IPS-18c (cell line): Measurements from ENCODE around the gene SPATC1L.

Source experiments
- H3K4me3 ChIP-seq: 2 replicates; pipeline ENCODE4 v1.7.0; 2013; ENCODE audit warnings: low read depth, mild to moderate bottlenecking, low read length, moderate library complexity; ENCODE audit not compliant: insufficient read depth
- H3K9me3 ChIP-seq: one replicate; pipeline ENCODE4 v1.6.1; 2013; ENCODE audit warnings: mild to moderate bottlenecking, low read length, moderate library complexity; ENCODE audit not compliant: control insufficient read depth, insufficient read depth

The SPATC1L gene

DNA sequence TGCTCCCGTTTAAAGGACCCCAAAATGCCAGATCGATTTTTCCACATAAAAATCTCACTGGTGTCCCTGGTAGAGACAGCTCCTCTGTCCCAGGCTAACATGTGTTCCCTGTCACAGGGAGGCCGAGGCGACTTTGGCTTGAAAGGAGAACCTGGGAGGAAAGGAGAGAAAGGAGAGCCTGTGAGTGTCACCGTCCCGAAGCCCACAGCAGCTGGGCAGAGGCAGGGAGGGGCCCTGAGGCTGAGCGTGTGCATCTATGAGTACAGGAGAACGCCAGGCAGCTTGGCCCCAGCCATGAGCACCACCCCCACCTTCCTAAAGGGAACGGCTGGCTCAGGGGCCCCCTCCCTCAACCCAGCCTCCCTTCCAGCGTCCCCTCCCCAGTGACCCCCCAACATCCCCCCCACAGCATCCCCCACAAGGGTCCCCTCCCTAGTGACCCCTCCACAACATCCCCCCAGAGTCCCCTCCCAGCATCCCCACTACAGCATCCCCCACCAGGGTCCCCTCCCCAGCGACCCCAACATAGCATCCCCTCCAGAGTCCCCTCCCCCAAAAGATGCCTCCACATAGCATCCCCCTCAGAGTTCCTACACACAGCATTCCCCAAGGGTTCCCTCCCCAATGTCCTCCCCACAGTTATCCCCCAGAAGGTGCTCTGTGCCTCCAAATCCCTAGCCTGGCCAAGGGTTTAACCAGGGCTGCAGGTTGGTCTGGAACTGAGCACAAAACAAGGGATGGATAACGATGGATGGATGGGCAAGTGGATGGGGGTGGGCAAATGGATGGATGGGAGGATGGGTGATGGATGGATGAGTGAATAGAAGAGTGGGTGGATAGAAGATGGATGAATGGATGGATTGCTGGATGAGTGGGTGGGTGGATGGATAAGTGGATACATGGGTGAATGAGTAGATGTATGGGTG, 61.2 kb downstream of the SPATC1L start:
- Histone ChIP-seq H3K9me3 (peaks cover 4% of the 10 kb centered on the region), H3K4me3 (no peak overlapping the region)

DNA sequence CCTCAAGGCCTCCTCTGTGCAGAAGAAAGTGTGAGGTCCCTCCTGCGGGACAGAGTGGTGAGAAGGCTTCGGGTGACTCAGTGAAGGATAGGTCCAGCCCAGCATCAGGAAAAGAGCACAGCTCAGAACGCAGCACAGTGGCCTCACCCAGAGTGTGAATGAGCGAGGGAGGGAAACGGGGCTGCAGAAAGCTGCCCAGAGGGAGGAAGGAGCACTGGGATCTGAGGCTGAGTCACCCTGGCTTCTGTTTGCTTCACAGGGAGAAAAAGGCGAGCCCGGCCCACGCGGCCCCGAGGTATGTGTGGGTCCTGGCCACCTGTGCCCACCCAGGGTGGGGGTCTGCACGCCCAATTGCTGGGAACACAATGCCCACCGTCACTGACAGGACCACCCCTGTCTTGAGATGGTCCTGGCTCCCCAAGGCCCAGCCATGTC, 62.0 kb downstream of the SPATC1L start:
- peaks cover 4% of the 10 kb centered on the region for H3K9me3 ChIP-seq
- no peak overlapping the region for H3K4me3 ChIP-seq

- no peak overlapping the region for H3K4me3 ChIP-seq
- peaks cover 4% of the 10 kb centered on the region for H3K9me3 ChIP-seq
Measured at GRCh38 chr21:46121286-46122221, 62.7 kb downstream of the SPATC1L start.

DNA sequence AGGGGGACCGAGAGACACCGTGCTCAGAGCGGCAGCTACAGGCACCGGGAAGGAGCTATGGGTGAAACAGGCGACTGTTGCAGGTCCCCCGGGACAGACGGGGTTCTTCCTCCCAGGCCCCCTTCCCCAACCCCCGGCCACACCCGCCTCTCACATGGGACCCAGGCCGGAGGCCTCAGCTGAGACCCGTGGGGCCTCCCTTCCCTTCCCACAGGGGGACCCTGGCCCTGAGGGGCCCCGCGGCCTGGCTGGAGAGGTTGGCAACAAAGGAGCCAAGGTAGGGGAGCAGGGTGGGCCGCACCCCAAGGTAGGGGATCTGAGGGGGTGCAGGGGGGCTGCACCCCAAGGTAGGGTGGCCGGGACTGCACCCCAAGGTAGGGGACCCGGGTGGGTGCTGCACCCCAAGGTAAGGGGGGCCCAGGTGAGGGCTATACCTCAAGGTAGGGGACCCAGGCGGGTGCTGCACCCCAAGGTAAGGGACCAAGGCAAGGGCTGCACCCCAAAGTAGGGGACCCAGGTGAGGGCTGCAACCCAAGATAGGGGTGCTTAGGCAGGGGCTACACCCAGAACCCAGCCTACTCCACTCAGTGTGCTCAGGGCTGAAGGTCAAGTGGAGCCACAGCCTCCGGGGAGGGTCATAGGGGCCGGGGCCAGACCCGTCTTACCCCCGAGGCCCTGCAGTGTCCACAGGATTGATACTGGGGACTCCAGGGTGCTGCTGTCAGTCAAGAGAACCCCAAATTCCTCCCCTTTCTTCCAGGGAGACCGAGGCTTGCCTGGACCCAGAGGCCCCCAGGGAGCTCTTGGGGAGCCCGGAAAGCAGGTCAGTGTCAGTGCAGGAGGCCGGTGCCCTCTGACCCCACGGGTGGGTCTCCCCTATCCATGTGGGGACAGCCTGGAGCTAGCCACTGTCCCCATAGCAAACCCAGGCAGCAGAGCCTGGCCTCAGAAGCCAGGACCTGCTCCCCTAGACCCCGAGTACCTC, 63.7 kb downstream of the SPATC1L start:
- Histone ChIP-seq H3K4me3 (no peak overlapping the region), H3K9me3 (peaks cover 4% of the 10 kb centered on the region)

DNA sequence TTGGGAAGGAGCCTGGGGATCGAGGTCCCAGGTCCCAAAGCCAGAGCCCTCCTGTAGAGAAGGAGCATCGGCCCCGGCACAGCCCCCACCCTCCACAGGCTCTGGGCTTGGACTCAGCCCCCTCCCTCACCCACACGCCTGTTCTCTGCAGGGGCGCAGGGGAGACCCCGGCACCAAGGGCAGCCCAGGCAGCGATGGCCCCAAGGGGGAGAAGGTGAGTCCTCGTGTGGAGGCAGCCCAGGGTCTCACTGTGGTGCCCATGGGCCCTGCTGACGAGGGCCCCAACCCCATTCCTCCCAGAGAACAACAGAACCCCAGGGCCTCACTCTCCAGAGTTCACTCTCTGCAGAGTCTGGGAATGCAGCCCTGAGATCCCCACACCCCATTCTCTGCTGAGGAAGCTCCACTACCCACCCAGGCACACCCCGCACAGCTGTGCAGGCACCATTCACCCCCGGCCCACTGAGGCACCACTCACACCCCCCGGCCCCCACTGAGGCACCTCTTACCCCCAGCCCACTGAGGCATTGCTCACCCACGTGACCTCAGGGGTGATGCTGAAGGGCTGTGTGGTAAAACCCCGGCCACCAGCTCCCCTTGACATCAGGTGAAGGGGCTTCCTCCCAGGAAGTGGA, 64.5 kb downstream of the SPATC1L start:
- Histone ChIP-seq H3K4me3 (no peak overlapping the region), H3K9me3 (peaks cover 4% of the 10 kb centered on the region)

- Histone ChIP-seq H3K4me3 (no peak overlapping the region), H3K9me3 (peaks cover 4% of the 10 kb centered on the region)
Measured at GRCh38 chr21:46119144-46119636, 65.1 kb downstream of the SPATC1L start.

DNA sequence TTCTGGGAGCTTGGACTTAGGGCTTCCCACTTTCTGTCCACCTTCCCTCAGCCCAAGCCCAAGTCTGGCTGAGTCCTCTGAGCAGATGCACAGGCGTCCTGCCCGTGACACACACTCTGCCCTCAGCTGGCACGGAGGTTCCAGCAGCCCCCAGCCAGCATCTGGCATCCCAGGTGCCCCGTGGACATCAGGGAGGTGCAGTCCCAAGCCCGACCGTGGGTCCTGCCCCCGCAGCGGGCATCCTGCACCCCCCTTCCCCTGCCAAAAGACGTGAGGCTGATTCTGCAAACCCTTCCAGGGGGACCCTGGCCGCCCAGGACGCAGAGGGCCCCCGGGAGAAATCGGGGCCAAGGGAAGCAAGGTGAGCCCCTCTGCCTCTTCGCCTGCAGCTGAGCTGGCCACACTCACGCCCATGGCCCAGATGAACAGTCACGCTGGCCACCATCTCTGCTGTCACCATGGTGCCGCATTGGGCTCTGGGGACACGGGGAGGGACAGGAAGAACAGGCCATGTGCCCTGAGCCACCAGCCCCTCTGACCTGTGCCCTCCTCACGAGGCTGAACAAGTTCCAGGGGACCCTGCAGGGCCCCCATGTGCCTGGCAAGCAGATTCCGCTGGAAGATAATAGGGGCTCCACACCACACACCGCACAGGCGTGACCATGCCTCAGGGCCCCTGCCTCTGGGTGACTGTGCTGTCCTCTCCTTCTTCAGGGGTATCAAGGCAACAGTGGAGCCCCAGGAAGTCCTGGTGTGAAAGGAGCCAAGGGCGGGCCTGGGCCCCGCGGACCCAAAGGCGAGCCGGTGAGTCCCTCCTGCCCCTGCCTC, 65.7 kb downstream of the SPATC1L start:
- H3K9me3 ChIP-seq, result peaks cover 4% of the 10 kb centered on the region

DNA sequence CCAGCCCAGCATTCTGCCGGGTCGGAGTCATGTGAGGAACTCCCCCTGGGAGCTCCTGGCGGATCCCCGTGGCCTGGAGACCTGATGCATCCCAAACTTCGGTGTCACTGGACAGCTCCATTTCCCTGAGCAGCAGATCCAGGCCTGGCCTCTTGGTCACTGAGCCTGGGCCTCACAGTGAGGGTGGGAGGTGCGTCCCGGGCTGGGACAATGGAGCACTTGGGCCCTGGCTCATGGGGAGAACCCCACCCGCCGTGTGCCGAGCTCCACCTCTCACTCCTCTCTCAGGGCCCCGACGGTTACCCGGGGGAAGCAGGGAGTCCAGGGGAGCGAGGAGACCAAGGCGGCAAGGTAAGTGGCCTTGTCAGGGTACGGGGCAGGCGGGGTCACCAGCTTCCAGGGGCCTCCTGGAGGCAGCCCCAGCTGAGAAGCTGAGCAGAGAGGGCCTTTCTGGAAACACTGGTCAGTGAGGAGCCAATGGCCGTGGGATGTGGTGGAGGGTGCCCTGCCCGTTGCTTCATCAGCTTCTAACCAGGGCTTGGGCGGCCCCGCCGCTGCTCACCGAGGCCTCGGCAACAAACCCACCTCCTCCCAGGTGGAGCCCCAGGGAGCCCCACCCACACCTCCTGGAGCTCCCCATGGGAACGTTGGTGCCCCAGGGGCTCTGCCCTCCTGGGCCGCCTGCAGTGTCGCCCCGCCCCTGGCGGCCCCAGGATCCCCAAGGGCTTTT, 66.5 kb downstream of the SPATC1L start:
- Histone ChIP-seq H3K4me3 (no peak overlapping the region), H3K9me3 (peaks cover 4% of the 10 kb centered on the region)

More for the DNA sequence above, 65.7 kb downstream of the SPATC1L start:
- H3K4me3 ChIP-seq, result no peak overlapping the region

DNA sequence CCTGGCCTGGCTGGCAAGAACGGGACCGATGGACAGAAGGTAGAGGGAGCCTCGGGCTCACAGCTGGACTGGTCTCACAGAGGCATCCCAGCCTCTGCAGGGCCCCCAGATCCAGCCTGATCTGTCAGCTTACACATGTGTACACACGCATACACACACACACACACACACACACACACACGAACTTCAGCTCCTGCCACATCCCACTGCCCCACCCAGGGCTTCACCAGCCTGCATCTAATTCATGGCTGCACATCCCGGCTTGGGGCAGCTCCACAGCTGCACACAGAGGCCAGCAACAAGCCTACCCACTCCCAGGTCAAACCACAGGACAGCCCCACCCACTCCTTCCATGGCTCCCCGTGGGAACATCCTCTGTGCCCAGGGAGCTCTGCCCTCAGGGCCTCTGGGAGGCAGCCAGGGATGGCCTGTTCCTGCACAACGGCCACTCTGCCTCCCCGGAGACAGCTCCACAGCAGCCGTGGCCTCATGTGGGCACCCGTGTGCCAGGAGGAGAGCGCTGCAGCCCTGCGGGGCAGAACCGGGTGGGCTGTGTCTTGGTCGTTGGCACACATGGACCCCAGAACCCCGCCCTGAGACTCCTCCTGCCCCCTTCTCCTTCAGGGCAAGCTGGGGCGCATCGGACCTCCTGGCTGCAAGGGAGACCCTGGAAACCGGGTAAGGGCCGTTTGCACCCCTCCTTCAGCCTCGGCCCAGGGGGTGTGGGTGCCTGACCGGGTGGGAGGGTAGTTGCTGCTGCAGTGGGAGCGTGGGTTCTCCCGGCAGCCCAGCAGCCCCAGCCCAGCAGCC, 67.3 kb downstream of the SPATC1L start:
- Histone ChIP-seq H3K4me3 (no peak overlapping the region), H3K9me3 (peaks cover 4% of the 10 kb centered on the region)

DNA sequence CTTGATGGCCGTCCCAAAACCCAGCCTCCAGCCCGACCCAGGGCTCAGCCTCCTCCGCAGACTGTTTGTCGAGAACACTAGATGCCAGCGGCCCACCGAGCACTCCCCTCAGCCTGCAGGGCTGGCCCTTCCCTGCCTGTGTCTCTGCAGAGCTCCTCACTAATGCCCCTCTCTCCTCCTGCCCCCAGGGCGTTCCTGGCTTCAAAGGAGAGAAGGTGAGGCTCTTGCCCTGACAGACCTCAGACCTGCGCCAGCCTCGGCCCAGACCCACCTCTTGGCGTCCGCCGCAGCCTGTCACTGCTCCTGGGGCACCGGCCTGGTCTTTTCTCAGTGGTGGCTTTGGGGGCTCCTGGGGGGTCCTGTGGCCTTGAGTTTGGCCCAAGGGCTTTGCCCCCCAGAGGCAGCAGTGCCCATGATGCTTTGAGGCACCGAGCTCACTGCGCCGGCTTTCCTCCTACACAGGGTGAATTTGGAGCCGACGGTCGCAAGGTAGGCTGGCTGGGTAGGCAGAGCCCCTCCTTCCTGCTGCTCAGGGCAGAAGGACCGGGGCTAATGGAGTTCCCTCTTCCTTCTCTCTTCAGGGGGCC, 68.0 kb downstream of the SPATC1L start:
- H3K4me3 ChIP-seq, result no peak overlapping the region

DNA sequence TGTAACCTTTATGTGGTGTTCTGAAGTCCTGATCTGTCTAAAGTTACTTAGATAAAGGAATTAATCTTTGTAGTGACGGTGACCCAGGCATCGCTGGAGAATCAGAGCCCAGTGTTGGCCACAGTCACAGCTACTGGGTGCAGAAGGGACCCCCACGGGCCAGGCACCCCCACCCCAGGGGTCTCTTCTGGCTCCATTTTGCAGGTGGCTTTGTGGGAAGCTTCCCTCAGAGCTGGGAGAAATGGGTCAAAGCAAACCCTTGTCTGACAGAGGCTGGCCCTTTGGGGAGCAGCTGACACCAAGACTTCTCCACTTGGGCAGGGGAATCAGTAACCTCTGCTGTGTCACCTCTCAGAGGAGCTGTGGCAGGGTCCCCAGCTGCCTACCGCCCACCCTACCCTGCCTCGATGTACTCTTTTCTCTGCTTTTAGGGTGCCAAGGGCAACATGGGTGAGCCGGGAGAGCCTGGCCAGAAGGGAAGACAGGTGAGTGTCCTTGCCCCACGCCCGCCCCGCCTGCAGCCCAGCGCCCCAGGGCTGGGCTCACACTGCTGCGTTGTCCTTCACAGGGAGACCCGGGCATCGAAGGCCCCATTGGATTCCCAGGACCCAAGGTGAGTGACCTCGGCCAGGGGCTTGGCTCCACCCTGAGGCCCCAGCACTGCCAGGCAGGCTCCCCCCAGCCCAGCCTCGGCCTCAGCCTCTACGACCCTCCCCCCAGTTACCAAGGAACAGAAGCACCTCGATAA, 68.6 kb downstream of the SPATC1L start:
- H3K4me3 ChIP-seq, result no peak overlapping the region
- H3K9me3 ChIP-seq, result peaks cover 4% of the 10 kb centered on the region

More for the DNA sequence above, 68.0 kb downstream of the SPATC1L start:
- peaks cover 4% of the 10 kb centered on the region for H3K9me3 ChIP-seq

DNA sequence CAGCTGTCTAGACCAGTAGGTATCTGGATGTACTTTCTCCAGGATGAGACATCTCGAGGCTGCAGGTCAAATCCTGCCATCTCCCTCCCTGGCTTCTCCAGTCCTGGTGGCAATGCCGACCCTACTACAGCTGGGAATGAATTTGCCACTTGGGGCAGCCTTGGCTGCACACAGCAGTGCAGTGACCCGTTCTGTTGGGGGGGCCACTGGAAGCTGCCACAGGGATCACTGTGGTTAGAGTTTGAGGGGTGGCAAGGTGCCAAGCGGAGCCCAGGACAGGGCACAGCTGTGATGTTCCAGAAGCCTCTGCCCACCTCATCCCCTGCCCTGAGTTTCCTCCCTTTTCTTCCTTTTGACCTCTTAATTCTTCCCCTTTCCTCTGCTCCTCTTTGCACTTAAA, 69.3 kb downstream of the SPATC1L start:
- H3K9me3 ChIP-seq, result peaks cover 4% of the 10 kb centered on the region
- H3K4me3 ChIP-seq, result no peak overlapping the region

DNA sequence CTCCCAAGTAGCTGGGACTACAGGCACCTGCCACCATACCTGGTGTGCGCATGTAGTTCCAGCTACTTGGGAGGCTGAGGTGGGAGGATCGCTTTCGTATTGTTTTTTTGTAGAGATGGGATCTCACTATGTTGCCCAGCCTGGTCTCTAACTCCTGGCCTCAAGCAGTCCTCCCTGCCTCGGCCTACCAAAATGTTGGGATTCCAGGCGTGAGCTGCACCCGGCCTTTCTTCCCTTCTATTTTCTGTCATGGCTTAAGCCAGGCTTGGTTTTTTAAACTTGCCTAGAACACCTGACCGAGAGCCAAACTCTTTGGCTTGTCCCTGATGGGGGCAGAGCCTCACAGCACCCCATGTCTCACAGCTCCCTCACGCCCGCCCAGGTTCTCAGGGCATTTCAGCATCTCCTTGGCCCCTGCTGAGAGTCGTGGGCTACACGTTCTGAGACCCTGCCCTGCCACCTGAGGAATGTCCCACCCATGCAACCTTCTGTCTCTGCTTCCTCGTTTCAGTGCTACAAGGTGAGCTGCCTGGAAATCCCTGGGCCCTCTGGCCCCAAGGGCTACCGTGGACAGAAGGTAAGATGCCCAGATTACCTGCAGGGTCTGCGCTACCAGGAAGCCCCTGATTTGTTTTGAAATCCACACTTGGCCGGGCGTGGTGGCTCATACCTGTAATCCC, 70.6 kb downstream of the SPATC1L start:
- Histone ChIP-seq H3K4me3 (no peak overlapping the region), H3K9me3 (no peaks in the 10 kb centered on the region)
